HEK293T (cell line): ENCODE results near the gene EIF1AY.

Experiments
- CTCF ChIA-PET: fragments of 350-600 bp; formaldehyde crosslinking; extraction: SDS; loops from one replicate; lab custom pipeline; 2021; ENCODE audit warnings: antibody characterized with exemption, inconsistent platforms; lab: Yijun Ruan, JAX
- POLR2A ChIA-PET: fragments of 350-600 bp; formaldehyde crosslinking; extraction: SDS; loops from one replicate; lab custom pipeline; 2020; ENCODE audit warnings: antibody characterized with exemption, inconsistent platforms; lab: Yijun Ruan, JAX
- DNase-seq: peaks from one replicate; pipeline ENCODE4 v3.0.0; 2012; ENCODE audit warnings: mixed read lengths; ENCODE audit errors: extremely low spot score
- ARNT ChIP-seq: fragments of 450-650 bp; IDR thresholded peaks from 2 replicates; pipeline ENCODE4 v1.6.1; 2017; ENCODE audit warnings: mild to moderate bottlenecking
- BHLHE40 ChIP-seq: fragments of 450-650 bp; IDR thresholded peaks from 2 replicates; pipeline ENCODE4 v1.6.1; 2016; ENCODE audit warnings: mild to moderate bottlenecking, moderate library complexity, borderline replicate concordance
- CTBP1 ChIP-seq: fragments of 450-650 bp; IDR thresholded peaks from 2 replicates; pipeline ENCODE4 v1.6.1; 2016; ENCODE audit warnings: borderline replicate concordance
- ELF4 ChIP-seq: fragments of 450-650 bp; IDR thresholded peaks from 2 replicates; pipeline ENCODE4 v1.6.1; 2017; ENCODE audit warnings: antibody characterized with exemption
- FOXA1 ChIP-seq: fragments of 450-650 bp; IDR thresholded peaks from 2 replicates; pipeline ENCODE4 v1.6.1; 2016; ENCODE audit warnings: mild to moderate bottlenecking
- FOXK2 ChIP-seq: fragments of 450-650 bp; IDR thresholded peaks from 2 replicates; pipeline ENCODE4 v1.6.1; 2016; ENCODE audit warnings: mild to moderate bottlenecking
- FOXM1 ChIP-seq: fragments of 450-650 bp; IDR thresholded peaks from 2 replicates; pipeline ENCODE4 v1.6.1; 2017; ENCODE audit warnings: mild to moderate bottlenecking, borderline replicate concordance
- HDGF ChIP-seq: fragments of 450-650 bp; IDR thresholded peaks from 2 replicates; pipeline ENCODE4 v1.6.1; 2017; ENCODE audit warnings: antibody characterized with exemption, borderline replicate concordance
- L3MBTL2 ChIP-seq: fragments of 450-650 bp; conservative IDR thresholded peaks from 2 replicates; pipeline ENCODE4 v1.6.1; 2016; ENCODE audit warnings: mild to moderate bottlenecking
- LEF1 ChIP-seq: fragments of 450-650 bp; IDR thresholded peaks from 2 replicates; pipeline ENCODE4 v1.6.1; 2017; ENCODE audit warnings: mild to moderate bottlenecking, borderline replicate concordance
- NFRKB ChIP-seq: fragments of 450-650 bp; IDR thresholded peaks from 2 replicates; pipeline ENCODE4 v1.6.1; 2016; ENCODE audit warnings: mild to moderate bottlenecking, moderate library complexity
- PKNOX1 ChIP-seq: fragments of 450-650 bp; IDR thresholded peaks from 2 replicates; pipeline ENCODE4 v1.6.1; 2016
- SP1 ChIP-seq: fragments of 450-650 bp; IDR thresholded peaks from 2 replicates; pipeline ENCODE4 v1.6.1; 2017
- SUZ12 ChIP-seq: fragments of 450-650 bp; IDR thresholded peaks from 2 replicates; pipeline ENCODE4 v1.6.1; 2016; ENCODE audit warnings: mild to moderate bottlenecking
- TARDBP ChIP-seq: fragments of 450-650 bp; IDR thresholded peaks from 2 replicates; pipeline ENCODE4 v1.6.1; 2016
- ZNF384 ChIP-seq: fragments of 450-650 bp; IDR thresholded peaks from 2 replicates; pipeline ENCODE4 v1.6.1; 2016

The EIF1AY gene

GRCh38 chrY:20575531-20576121 is at the start of gene EIF1AY:
TSS of gene EIF1AY (plus strand) at chrY:20575776. CDS start at chrY:20575872, 96 bp downstream.
- ChIA-PET POLR2A (no interaction called here), CTCF (no interaction called here)
- TF ChIP-seq ELF4 (no peak), FOXM1 (no peak), L3MBTL2 (no peak), PKNOX1 (no peak), SP1 (no peak), NFRKB (no peak), FOXA1 (no peak), HDGF (no peak), TARDBP (no peak), CTBP1 (no peak), BHLHE40 (no peak), SUZ12 (no peak), FOXK2 (no peak), ZNF384 (no peak), ARNT (no peak), LEF1 (no peak)
- no peak for DNase-seq

GRCh38 chrY:20528435-20528834 is 47.1 kb upstream of the EIF1AY start:
- TF ChIP-seq FOXM1 = no peak
- TF ChIP-seq L3MBTL2 = no peak
- TF ChIP-seq SUZ12 = no peak
- no peak for TF ChIP-seq ELF4
- no peak for TF ChIP-seq SP1
- TF ChIP-seq NFRKB = no peak
- no peak for TF ChIP-seq BHLHE40
- no peak for TF ChIP-seq FOXK2
- no peak for TF ChIP-seq TARDBP
- TF ChIP-seq ARNT = no peak
- no peak for TF ChIP-seq FOXA1
- TF ChIP-seq ZNF384 = no peak
- no peak for TF ChIP-seq HDGF
- no peak for TF ChIP-seq PKNOX1
- TF ChIP-seq CTBP1 = no peak
- TF ChIP-seq LEF1 = no peak
- POLR2A ChIA-PET = no interaction called here
- no peak for DNase-seq
- CTCF ChIA-PET = no interaction called here

GRCh38 chrY:20538186-20538585 is 37.4 kb upstream of the EIF1AY start:
- DNase-seq = no peak
- TF ChIP-seq ZNF384 (no peak), NFRKB (no peak), LEF1 (no peak), L3MBTL2 (no peak), TARDBP (no peak), FOXM1 (no peak), FOXK2 (no peak), HDGF (no peak), SP1 (no peak), FOXA1 (no peak), CTBP1 (no peak)
- POLR2A ChIA-PET = no interaction called here
- CTCF ChIA-PET = no interaction called here

- TF ChIP-seq FOXM1 (no peak), NFRKB (no peak), CTBP1 (no peak), SUZ12 (no peak), LEF1 (no peak), FOXA1 (no peak), FOXK2 (no peak), BHLHE40 (no peak)
- ChIA-PET POLR2A (no interaction called here), CTCF (no interaction called here)
- DNase-seq = no peak
Measured at GRCh38 chrY:20538933-20539332, 36.6 kb upstream of the EIF1AY start.

GRCh38 chrY:20544451-20544960 is 31.1 kb upstream of the EIF1AY start:
- no peak for DNase-seq
- no peak for TF ChIP-seq BHLHE40
- no peak for TF ChIP-seq LEF1
- no peak for TF ChIP-seq ZNF384
- no peak for TF ChIP-seq HDGF
- no peak for TF ChIP-seq FOXK2
- TF ChIP-seq TARDBP = no peak
- no peak for TF ChIP-seq SUZ12
- TF ChIP-seq PKNOX1 = no peak
- TF ChIP-seq L3MBTL2 = no peak
- no peak for TF ChIP-seq FOXA1
- TF ChIP-seq FOXM1 = no peak
- ChIA-PET CTCF (no interaction called here), POLR2A (no interaction called here)

GRCh38 chrY:20546071-20546470 is 29.5 kb upstream of the EIF1AY start:
- no peak for DNase-seq
- ChIA-PET POLR2A (no interaction called here), CTCF (no interaction called here)
- TF ChIP-seq TARDBP = no peak
- TF ChIP-seq ARNT = no peak
- no peak for TF ChIP-seq SUZ12
- TF ChIP-seq ELF4 = no peak
- no peak for TF ChIP-seq FOXA1
- TF ChIP-seq FOXM1 = no peak
- TF ChIP-seq PKNOX1 = no peak
- TF ChIP-seq ZNF384 = no peak
- no peak for TF ChIP-seq LEF1
- no peak for TF ChIP-seq FOXK2
